ENCODE results near the gene ADGRV1. TPM values are rescaled to one million over a fixed set of nuclear protein-coding genes. Genes with fewer than 3 reads are reported as not detected.

Gene ADGRV1
- total and polyA plus RNA-seq, 12 donors, result 129 to 2,577 (median 695) TPM

- H3K4me1 ChIP-seq (replicated peaks in 1 of 2), result peaks cover 21 to 46% of the 10 kb centered on the region in 2 donors
Measured at GRCh38 chr5:90874066-90874465, 315.5 kb downstream of the ADGRV1 start.

GRCh38 chr5:90875456-90875855 lies 316.9 kb downstream of the ADGRV1 start:
- H3K4me1 ChIP-seq (replicated peaks in 1 of 2), result peaks cover 22 to 51% of the 10 kb centered on the region in 2 donors
- DNase-seq, result no peak
- H3K9me3 ChIP-seq (replicated peaks in 1 of 3), result no peaks in the 10 kb centered on the region
- no peaks in the 10 kb centered on the region for H3K27me3 ChIP-seq
- H3K4me3 ChIP-seq, result no peak overlapping the region
- H3K36me3 ChIP-seq (replicated peaks in 1 of 2), result no peaks in the 10 kb centered on the region
- TF ChIP-seq POLR2A (IDR thresholded peaks at IDR 0.05) (no peak), CTCF (IDR thresholded peaks at IDR 0.05) (no peak)
- intact Hi-C loops (cut with DNase I), result no loop called here
- H3K27ac ChIP-seq, result no peak overlapping the region

More at GRCh38 chr5:90874066-90874465, 315.5 kb downstream of the ADGRV1 start:
- intact Hi-C loops (cut with DNase I), result no loop called here
- WGBS, 4 donors, result 93 to 96% (median 95%) methylated on average over 5 of the region's 5 CpGs
- TF ChIP-seq CTCF (IDR thresholded peaks at IDR 0.05) (no peak), POLR2A (IDR thresholded peaks at IDR 0.05) (no peak)
- Histone ChIP-seq H3K36me3 (replicated peaks in 1 of 2) (no peaks in the 10 kb centered on the region), H3K27me3 (no peaks in the 10 kb centered on the region), H3K9me3 (replicated peaks in 1 of 3) (no peaks in the 10 kb centered on the region), H3K27ac (peak overlapping the region in 1 of 5 donors; percentile 11), H3K4me3 (no peak overlapping the region)
- no peak for DNase-seq

- Histone ChIP-seq H3K4me3 (no peak overlapping the region), H3K27ac (no peak overlapping the region), H3K9me3 (replicated peaks in 1 of 3) (no peaks in the 10 kb centered on the region), H3K4me1 (replicated peaks in 1 of 2) (peaks cover 22 to 43% of the 10 kb centered on the region in 2 donors), H3K27me3 (no peaks in the 10 kb centered on the region), H3K36me3 (replicated peaks in 1 of 2) (no peaks in the 10 kb centered on the region)
- TF ChIP-seq POLR2A (IDR thresholded peaks at IDR 0.05) (no peak), CTCF (IDR thresholded peaks at IDR 0.05) (no peak)
- intact Hi-C loops (cut with DNase I), result no loop called here
- 41 to 65% (median 50%) methylated on average over 1 of the region's 1 CpG for WGBS, 4 donors
- DNase-seq, result no peak
Measured at GRCh38 chr5:90876366-90876765, 317.8 kb downstream of the ADGRV1 start.

- 97 to 100% (median 99%) methylated on average over 2 of the region's 2 CpGs for WGBS, 4 donors
Measured at GRCh38 chr5:90877049-90877448, 318.5 kb downstream of the ADGRV1 start.

More at GRCh38 chr5:90877049-90877448, 318.5 kb downstream of the ADGRV1 start:
- TF ChIP-seq CTCF (IDR thresholded peaks at IDR 0.05), result no peak
- TF ChIP-seq POLR2A (IDR thresholded peaks at IDR 0.05), result no peak
- Histone ChIP-seq H3K9me3 (replicated peaks in 1 of 3) (no peaks in the 10 kb centered on the region), H3K4me3 (no peak overlapping the region), H3K27me3 (no peaks in the 10 kb centered on the region), H3K27ac (peak overlapping the region in 1 of 5 donors; percentile 85), H3K36me3 (replicated peaks in 1 of 2) (no peaks in the 10 kb centered on the region), H3K4me1 (replicated peaks in 1 of 2) (peaks cover 18 to 36% of the 10 kb centered on the region in 2 donors)
- DNase-seq, result no peak
- intact Hi-C loops (cut with DNase I), result no loop called here
